DMS 273 (cell line): ENCODE data around the gene KLHL29.

Source experiments
- DNase-seq: peaks from one replicate; lab custom pipeline; 2025; ENCODE audit not compliant: unreplicated experiment; lab: John Stamatoyannopoulos, UW

Gene KLHL29

DNA sequence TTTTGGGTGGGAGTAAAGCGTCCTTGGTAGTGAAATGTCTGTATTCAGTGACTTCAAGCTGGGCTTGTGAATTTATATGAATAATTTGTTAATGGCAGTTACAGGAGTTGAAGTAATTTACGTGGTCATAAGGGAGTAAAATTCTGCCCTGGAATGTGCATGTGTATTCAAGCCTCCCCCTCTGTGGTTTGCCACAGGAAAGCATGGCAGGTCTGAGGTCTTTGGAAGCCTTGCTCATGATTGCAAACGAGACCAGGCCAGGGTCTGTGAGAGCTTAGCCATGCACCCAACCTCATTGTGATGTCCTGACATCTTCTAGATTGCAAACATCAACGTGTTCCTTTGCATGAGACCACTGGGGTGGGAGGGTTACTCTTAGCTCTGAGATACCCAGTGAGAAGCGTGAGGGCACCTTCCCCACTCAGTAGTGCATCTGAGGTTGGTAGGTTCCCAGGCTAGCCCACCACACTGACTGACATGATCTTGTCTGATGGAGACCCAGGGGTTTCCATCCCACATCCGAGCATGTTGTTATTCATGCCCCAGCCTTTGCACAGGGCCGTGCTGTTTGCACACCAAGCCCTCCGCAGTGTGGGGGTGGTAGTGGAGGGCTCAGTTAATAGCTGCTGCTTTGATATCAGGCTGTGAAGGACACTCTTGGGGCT, 216.5 kb downstream of the KLHL29 start:
- no peak for DNase-seq

DNA sequence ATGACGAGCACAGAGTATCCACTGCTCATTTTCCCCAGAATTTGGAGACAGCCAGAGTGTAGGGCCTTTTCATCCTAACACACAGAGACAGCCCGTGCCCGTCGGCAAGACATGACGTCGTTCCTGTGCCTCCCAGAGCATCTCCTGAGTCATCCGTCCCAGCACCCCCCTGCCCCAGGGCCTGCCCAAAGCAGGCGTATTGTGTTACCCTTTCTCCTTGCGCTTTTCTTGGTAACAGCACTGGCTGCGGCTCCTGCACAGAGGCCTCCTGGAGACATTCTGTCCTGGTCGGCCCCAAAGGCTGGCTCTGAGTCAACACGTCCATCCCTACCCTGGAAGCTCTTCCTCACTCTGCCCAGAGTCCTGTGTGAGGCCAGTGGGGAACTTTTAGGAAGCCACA, 217.1 kb downstream of the KLHL29 start:
- no peak for DNase-seq

DNA sequence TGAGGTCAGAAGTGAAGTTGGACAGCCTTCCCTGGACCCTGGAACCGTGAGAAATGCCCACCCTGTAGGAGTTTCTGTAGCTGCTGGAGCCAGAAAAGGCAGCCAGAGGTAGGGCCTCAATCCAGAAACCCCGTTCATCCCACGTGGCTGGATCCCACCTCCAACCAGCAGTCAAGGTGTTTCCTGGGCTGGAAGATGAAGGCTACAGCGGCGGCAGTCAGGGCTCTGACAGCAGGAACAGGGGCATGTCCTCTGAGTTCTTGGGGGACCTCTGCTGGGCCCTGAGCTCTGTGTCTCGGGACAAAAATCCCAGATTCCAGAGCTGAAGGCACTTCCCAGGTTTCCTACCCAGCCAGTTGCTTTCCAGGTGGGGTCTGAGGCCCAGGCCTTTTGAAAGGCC, 218.2 kb downstream of the KLHL29 start:
- DNase-seq, result no peak

DNA sequence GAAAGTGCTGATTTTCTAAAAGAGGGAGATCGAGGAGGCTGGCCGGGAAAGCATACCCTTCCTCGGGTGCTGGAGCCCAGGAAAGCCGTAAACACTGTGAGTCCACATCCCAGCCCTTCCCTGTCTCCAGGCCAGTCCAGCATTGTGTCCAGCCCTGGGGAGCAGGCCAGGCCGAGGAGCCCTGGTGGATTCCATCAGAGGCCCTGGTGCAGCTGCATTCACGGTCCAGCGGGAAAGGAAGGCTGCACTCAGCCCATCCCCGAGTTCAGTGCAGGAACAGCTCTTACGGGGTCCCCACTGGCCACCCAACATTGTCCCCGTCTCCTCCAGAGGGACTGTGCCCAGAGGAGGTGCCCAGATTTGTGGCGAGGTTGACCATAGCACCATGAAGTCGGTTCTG, 218.6 kb downstream of the KLHL29 start:
- DNase-seq, result no peak

DNA sequence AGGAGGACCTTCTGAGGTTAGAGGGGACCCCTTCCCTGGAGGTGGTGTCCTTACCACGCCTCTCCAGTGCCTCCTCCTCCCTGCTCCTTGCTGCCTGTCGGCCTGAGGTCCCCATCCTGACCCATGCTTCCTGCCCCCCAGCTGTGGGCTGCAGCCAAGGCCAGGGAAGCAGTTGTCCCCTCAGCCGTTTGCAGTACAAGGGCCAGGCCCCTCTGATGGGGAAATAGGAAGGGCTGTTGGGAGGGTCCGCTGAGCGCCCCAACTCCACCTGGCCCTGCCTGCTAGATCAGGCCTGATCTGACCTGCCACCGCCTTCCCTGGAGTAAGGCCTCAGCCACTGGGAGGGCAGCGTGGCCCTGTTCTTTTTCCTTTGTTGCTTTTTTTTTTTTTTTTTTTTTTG, 219.8 kb downstream of the KLHL29 start:
- DNase-seq, result no peak

DNA sequence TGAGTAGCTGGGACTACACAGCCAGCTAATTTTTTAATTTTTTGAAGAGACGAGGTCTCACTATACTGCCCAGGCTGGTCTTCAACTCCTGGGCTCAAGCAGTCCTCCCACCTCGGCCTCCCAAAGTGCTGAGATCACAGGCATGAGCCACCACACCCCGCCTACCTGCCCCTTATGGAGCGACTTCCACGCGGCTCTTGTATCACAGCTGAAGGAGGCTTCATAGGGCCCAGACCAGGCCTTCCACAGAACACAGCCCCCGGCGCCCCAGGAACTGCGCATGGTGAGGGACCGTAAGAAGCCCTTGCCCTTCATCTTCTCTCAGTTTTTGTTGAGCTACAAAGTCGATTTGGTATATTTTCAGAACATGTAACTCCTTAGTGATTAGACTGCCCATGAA, 220.3 kb downstream of the KLHL29 start:
- DNase-seq, result no peak

DNA sequence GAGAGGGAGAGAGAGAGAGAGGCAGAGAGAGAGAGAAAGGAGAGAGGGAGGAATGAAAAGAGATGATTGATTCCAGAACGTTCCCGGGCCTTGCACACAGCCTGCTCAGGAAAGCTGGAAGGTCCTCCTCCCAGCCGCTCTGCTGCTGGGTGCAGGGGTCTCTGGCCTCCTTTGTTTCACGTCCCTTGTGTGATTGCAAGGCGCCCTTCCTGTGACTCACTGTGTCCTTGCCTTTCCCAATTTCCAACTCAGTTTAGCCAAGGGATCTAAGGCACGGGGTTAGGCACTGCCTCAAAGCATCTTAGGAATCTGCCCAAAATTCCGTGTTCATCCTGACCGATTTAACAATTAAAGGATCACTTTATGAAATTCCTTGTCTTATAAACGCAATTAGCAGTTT, 221.2 kb downstream of the KLHL29 start:
- no peak for DNase-seq

DNA sequence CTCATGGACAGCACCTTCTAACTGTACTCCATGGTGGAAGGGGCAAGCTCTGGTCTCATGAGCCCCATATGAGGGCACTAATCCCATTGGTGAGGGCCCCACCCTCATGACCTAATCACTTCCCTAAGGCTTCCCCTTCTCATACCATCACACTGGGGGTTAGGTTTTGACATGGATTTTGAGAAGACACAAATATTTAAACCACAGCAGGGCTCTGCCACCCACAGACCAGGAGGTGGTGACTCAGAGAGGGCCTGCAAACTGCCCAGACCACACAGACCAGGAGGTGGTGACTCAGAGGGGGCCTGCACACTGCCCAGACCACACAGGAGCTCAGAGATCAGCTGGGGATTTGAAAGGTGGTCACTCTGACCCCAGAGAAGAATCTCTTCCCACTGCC, 222.0 kb downstream of the KLHL29 start:
- DNase-seq, result no peak

DNA sequence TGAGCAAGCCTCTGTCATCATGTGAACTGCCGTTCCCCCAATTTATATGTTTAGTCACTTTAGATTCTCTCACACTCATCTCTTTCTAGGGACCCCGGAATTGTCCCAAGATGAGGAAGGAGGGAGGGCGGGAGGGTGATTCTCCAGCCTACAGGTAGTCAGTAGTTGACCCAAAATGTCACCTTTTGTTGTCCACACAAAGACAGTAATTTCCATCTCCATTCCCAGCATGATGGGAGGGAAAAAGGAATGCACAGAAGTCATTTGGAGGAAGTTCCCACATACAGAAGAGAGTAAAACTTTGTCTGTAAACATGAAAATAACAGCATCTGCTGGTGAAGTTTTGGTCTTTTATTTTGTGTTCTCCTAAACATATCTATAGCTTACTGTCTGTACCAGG, 222.9 kb downstream of the KLHL29 start:
- DNase-seq, result no peak

DNA sequence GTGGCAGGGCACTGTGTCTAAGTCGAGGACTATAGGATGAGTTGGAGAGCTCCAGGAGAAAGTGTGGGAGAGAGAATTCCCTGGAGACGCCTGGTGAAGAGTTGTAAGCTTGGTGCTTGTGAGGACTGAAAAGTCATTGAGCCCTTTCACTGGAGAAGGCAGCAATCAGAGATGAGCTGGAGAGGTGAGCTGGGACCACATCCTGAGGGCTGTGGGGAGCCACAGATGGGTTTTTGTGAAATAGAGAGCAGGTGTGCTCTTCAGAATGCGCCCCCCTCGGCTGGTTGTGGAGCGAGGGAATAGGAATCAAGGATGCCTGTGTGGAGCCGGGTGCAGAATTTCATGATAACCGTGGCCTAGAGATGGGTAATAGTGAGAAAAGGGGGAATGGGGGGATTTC, 224.3 kb downstream of the KLHL29 start:
- DNase-seq, result no peak

DNA sequence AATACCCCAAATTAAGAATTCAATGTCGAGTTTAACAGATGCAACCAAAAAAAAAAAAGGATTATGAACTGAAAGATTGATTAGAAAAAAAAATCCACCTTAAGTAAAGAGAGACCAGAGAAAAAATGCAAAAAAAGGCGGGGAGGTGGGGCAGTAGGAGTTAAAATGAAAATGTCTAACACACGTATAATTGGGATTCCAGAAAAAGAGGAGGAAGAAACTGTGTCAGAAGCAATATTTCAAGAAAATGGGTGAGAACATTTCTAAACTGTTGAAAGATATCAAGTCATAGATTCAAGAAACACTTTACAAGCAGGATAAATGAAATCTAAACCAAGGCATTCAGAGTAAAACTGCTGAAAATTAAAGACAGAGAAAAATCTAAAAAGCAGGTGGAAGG, 226.9 kb downstream of the KLHL29 start:
- DNase-seq, result no peak

DNA sequence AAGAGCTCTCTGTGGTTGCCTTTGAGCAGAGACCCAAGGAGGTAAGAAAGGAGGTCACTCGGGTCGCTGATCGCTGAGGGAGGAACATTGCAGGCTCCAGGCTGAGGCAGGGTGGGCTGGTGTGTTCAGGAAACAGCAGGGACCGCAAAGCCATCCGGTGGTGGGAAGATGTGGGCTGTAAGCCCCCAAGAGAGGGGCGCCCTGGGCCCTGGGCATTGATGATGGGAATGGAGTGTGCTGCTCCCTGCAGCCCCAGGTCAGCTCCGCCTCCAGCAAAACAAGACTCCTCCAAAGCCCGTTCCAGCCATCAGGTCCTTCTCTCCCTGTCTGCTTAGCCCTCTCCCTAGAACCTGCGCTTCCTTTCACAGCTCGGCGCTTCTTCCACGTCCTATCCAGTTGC, 229.7 kb downstream of the KLHL29 start:
- DNase-seq, result no peak

DNA sequence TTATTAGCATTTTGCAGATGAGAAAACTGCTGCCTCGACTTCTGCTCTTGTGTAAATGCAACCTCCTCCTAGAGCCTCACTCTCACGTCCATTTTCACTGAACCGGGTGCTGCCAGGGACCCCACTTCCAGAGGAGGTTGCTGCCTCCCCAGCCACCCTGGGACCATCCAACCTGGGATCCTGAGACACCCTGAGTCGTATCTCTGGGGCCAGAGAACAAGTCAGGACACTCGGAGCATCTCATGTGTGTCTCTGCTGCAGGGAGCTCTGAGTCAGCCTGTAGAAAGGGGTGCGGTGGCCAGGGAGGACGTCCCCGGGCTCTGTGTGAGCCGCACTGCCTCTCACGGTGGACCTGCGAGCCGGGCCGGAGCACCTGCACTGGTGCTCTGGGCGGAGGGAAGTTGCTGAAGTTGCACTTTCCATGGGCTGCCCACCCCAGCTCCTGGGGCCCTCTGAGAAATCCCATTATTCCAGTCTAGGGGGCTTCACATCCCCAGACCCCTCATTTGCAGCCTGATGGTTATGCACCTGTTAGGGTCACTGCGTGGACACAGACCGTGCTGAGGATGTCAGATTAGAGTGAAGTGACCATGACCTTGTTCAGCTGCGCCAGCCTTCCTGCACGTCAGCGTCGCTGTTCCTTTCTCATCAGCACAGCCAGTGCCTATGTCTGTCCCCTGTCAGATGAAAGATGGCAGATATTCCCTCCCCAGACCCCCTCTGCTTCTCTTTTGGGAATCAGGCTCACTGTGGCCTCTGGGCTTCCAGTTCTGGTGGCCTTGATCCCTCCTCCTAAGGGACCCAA, 230.4 kb downstream of the KLHL29 start:
- no peak for DNase-seq

DNA sequence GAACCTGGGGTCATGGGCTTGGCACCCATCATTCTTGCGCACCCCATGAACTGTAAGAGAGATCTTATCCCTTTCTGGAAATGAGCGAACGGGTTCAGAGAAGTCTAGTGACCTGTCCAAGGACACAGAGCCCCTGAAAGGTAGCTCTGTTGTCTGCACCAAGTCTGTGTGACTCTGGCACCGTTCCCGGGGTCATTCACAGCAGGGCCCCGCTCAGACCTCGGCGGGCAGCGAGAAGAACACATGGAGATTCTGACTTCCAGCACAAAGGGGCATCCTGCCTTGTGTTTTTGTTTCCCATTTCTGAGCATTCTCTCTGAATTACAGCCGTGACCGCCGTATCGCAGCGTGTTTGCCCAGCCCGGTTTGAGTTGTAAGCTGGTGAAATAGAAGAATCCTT, 231.7 kb downstream of the KLHL29 start:
- no peak for DNase-seq

DNA sequence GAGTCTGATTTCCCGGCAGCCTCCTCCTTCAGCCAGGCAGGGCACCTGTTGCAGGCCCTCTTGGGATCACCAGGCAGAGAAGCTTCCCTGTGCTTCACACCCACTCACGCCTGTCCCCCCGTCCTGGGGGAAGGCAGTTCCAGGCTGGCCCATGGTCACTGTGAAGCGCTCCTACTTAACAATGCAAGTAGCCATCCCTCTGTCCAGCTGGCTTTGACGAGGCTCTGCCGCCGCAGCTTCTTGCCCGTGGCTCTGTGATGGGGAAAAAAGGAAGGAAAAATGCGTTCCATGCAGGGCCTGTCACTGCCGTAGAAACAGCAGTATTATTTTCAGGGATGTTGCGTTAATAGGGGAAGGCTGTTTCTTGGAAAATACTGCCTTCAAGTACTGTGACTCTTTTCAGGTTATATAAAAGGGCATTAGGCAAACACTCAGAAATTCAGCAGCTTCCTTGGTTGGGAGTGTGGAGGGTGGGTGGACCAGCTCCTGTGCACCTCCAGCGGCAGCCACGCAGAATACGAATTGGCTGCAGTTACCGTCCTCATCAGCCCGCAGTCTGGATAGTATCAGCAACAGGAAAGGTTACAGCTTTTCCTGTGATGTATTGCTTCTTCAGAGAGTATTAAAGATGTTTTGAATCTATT, 232.3 kb downstream of the KLHL29 start:
- DNase-seq, result no peak

DNA sequence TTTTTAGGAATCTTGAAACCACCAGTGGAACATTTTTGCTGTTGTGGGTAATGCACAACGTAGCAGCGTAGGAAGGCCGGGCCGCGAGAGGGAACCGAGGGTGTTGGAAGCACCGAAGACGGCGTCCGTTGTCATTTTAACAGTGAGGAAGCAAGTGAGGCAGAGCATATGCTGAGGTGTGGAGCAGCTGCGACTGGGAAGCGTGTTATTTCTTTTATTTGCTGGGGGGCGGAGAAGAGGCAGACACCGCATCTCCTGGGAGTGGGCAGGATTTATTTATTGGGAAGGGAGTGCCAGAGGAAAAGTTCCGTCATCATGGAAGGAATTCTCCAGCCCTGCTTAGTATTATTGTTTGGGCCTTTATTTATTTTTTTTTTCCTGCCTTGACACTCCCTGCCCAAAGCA, 232.8 kb downstream of the KLHL29 start:
- no peak for DNase-seq

DNA sequence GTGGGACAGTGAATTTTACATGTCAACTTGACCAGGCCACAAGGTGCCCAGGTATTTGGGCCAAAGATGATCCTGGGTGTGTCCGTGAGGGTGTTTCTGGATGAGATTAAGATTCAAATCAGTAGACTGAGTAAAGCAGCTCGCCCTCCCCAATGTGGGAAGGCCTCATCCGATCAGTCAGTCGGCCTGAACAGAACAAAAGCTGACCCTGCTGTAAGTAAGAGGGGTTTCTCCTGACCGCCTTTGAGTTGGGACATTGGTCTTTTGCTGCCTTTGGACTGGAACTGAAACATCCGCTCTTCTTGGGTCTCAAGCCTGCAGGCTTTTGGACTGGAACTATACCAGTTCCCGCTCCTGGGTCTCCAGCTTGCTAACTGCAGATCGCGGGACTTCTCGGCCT, 233.3 kb downstream of the KLHL29 start:
- no peak for DNase-seq

DNA sequence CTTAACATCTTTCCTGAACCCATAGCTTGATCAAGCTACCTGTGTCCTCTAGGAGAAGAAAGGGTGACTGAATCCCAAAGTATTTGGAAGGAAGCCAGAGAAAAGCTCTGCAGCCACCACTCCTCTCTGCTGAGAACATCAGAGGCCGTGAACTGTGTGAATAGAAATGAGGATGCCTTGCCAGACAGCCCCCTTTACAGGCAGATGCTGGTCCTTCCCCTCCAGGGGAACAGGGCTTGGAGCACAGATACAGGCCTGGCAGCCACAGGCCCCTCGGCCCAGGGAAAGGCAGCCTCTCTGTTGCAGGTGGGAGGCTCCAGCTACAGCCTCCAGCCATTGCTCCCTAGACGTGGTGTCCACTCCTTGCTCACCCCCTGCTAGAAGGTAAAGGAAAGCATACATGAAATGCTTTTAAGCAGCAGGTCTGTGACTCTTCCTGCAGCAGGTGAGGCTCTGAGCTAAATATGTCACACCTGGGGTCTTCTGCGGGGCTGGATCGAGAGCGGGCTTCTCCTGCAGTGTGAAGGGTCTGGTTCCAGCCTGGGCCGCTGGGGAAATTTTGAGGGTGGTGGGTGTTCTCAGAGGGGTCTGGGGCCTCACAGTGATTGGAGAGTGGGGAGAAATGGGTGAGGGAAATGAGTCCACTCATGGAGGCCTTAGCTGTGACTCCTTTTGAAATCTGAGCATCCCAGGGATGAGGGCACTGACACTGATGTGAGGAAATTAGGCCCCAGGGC, 234.0 kb downstream of the KLHL29 start:
- DNase-seq, result peak; percentile 25

DNA sequence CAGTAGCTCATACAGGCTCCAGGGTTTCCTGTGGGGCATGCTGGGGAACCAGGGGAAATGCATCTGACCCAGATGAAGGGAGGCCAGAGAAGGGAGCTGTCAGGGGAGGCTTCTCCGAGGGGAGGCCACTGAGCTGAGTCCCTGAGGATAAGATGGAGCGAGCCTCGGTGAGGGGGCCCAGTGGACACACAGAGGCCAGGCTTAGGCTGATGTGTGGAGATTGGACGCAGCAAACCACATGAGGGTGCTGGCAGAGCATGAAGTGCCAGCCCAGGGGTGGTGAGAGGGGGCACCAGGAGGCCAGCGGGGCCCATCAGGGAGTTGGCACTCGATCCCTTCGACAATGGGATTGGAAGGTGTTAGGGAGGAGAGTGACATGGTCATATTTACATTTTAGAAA, 235.0 kb downstream of the KLHL29 start:
- DNase-seq, result no peak

DNA sequence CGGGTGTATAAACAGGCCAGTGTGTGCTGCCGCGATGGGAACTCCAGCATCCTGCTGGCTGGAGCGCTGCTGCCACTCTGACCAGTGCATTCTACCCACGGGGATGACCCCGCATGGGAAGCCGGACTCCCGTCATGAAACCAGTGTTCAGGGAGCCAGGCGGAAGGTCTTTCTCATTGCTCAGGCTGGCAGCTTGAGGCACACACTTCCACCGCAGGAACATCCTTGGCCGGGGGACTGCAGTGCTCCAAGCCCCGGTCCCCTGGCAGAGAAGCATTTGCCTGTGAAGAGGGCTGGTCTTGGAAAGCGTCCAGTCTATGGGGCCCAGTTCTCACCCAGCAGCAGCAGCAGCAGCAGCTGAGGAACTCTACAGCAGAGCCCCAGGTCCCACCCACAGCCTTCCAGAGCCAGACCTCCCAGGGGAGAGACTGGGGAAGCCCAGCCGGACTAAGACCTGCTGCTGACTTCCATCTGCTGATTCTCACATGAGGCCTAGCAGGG, 235.9 kb downstream of the KLHL29 start:
- peak; percentile 87 for DNase-seq

DNA sequence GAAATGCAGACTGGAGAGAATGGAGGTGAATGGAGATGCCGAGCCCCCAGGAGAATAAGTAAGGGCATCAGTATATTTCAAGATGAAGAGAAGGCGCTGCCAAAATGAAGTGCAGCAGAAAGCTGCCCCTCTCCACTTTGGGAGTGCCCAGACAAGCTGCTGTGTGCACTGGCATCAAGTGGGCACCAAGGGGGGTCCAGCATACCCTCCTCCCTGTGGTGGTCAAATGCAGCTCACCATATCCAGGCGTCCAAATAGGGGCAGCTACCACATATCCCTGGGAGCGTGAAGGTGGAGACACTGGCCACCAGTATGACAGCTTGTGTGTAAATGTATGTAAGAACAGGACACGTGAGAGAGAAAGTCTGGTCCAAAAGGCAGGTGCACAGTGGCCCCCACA, 236.6 kb downstream of the KLHL29 start:
- no peak for DNase-seq
